Neural crest cell (in vitro differentiated cells): Measurements from ENCODE around the gene TSPEAR. TPM values are rescaled to one million over a fixed set of nuclear protein-coding genes. Genes with fewer than 3 reads are reported as not detected.

ENCODE experiments used
- DNase-seq: peaks from one replicate; pipeline ENCODE4 v3.0.0; 2021; ENCODE audit warnings: low read depth, mixed read lengths, low spot score
- H3K27ac Mint-ChIP-seq: one replicate; pipeline ENCODE4 v1.8.0; 2021; ENCODE audit warnings: mild to moderate bottlenecking, mixed read lengths; ENCODE audit not compliant: unreplicated experiment
- H3K27me3 Mint-ChIP-seq: 2 replicates; pipeline ENCODE4 v1.8.0; 2021; ENCODE audit warnings: low read depth, mild to moderate bottlenecking, mixed read lengths
- H3K36me3 Mint-ChIP-seq: 2 replicates; pipeline ENCODE4 v1.8.0; 2021; ENCODE audit warnings: low read depth, mild to moderate bottlenecking, mixed read lengths
- H3K4me1 Mint-ChIP-seq: 2 replicates; pipeline ENCODE4 v1.8.0; 2021; ENCODE audit warnings: mixed read lengths
- H3K4me3 Mint-ChIP-seq: one replicate; pipeline ENCODE4 v1.8.0; 2021; ENCODE audit warnings: mild to moderate bottlenecking, mixed read lengths
- H3K9me3 Mint-ChIP-seq: 2 replicates; pipeline ENCODE4 v1.8.0; 2021; ENCODE audit warnings: mixed read lengths
- CTCF ChIP-seq: fragments of 200-600 bp; sonication (generic); conservative IDR thresholded peaks from 2 replicates; pipeline ENCODE4 v1.5.0; 2021; ENCODE audit warnings: antibody characterized with exemption, mild to moderate bottlenecking
- total RNA-seq: library from RNA; stranded (reverse); gene quantifications from 2 replicates; pipeline ENCODE4 v1.2.1, GENCODE V29; 2021

Gene TSPEAR
- total RNA-seq, 1 donor from 2014 or later = not detected

- TF ChIP-seq CTCF = no peak
- no peak for DNase-seq
- Mint-ChIP-seq H3K4me3 (no peak overlapping the region), H3K9me3 (peaks cover 6% of the 10 kb centered on the region), H3K36me3 (no peaks in the 10 kb centered on the region), H3K4me1 (no peaks in the 10 kb centered on the region), H3K27ac (no peak overlapping the region), H3K27me3 (no peaks in the 10 kb centered on the region)
These were observed 177.3 kb downstream of the TSPEAR start for GRCh38 chr21:44533891-44534627.

GRCh38 chr21:44533121-44533890 is 178.1 kb downstream of the TSPEAR start:
- Mint-ChIP-seq H3K27me3 (no peaks in the 10 kb centered on the region), H3K4me1 (no peaks in the 10 kb centered on the region), H3K9me3 (peaks cover 6% of the 10 kb centered on the region), H3K4me3 (no peak overlapping the region), H3K36me3 (no peaks in the 10 kb centered on the region), H3K27ac (no peak overlapping the region)
- DNase-seq = no peak
- no peak for TF ChIP-seq CTCF

GRCh38 chr21:44532712-44533111 is 178.7 kb downstream of the TSPEAR start:
- Mint-ChIP-seq H3K27me3 (no peaks in the 10 kb centered on the region), H3K9me3 (peaks cover 6% of the 10 kb centered on the region), H3K4me1 (no peaks in the 10 kb centered on the region), H3K4me3 (no peak overlapping the region), H3K36me3 (no peaks in the 10 kb centered on the region), H3K27ac (no peak overlapping the region)
- TF ChIP-seq CTCF = no peak
- no peak for DNase-seq

- Mint-ChIP-seq H3K27me3 (no peaks in the 10 kb centered on the region), H3K36me3 (no peaks in the 10 kb centered on the region), H3K27ac (no peak overlapping the region), H3K4me1 (no peaks in the 10 kb centered on the region), H3K9me3 (peaks cover 6% of the 10 kb centered on the region), H3K4me3 (no peak overlapping the region)
- TF ChIP-seq CTCF = no peak
- DNase-seq = no peak
These were observed 179.5 kb downstream of the TSPEAR start for GRCh38 chr21:44531606-44532564.

GRCh38 chr21:44530903-44531605 is 180.3 kb downstream of the TSPEAR start:
- H3K4me3 Mint-ChIP-seq = no peak overlapping the region
- H3K27me3 Mint-ChIP-seq = no peaks in the 10 kb centered on the region
- peak overlapping the region; percentile 62 for H3K27ac Mint-ChIP-seq
- no peak for DNase-seq
- H3K9me3 Mint-ChIP-seq = peaks cover 6% of the 10 kb centered on the region
- H3K36me3 Mint-ChIP-seq = no peaks in the 10 kb centered on the region
- no peak for TF ChIP-seq CTCF
- no peaks in the 10 kb centered on the region for H3K4me1 Mint-ChIP-seq
